Measurements from ENCODE around the gene TTBK1. TPM values are rescaled to one million over a fixed set of nuclear protein-coding genes. Genes with fewer than 3 reads are reported as not detected.

Gene TTBK1
- total and polyA plus RNA-seq, 2 donors from 2014 or later: 0.26 to 0.31 TPM

- H3K9me3 ChIP-seq (ENCODE audit: control insufficient read depth in 2 of 3, insufficient read depth in 1 of 3, low read length in 3 of 3): no peaks in the 10 kb centered on the region
- no peaks in the 10 kb centered on the region for H3K4me1 ChIP-seq (ENCODE audit: control insufficient read depth in 2 of 3, insufficient read depth in 2 of 3, low read depth in 1 of 3, low read length in 3 of 3)
- no peak for TF ChIP-seq CTCF (IDR thresholded peaks at IDR 0.05; ENCODE audit: borderline replicate concordance, extremely low read depth, insufficient read depth)
- no peak overlapping the region for H3K9ac ChIP-seq (ENCODE audit: low read length in 3 of 3)
- H3K27ac ChIP-seq (ENCODE audit: low read depth in 2 of 2, low read length in 2 of 2): no peak overlapping the region
- H3K36me3 ChIP-seq (ENCODE audit: control insufficient read depth in 2 of 3, insufficient read depth in 3 of 3, low read length in 3 of 3): peaks cover 0 to 12% (median 9%) of the 10 kb centered on the region in 3 donors
- H3K4me3 ChIP-seq (ENCODE audit: low read length in 3 of 3): no peak overlapping the region
- intact Hi-C loops (cut with DNase I): no loop called here
- FAIRE-seq (no peak), DNase-seq (peak in 1 of 5 donors; percentile 28)
- H3K27me3 ChIP-seq (ENCODE audit: control insufficient read depth, insufficient read depth, low read length): no peaks in the 10 kb centered on the region
These were observed 40.1 kb upstream of the TTBK1 start for GRCh38 chr6:43203029-43203717.

GRCh38 chr6:43203718-43204095, 39.6 kb upstream of the TTBK1 start:
- no peaks in the 10 kb centered on the region for H3K9me3 ChIP-seq (ENCODE audit: control insufficient read depth in 2 of 3, insufficient read depth in 1 of 3, low read length in 3 of 3)
- DNase-seq (peak in 1 of 5 donors; percentile 19), FAIRE-seq (no peak)
- H3K4me3 ChIP-seq (ENCODE audit: low read length in 3 of 3): no peak overlapping the region
- no peak overlapping the region for H3K9ac ChIP-seq (ENCODE audit: low read length in 3 of 3)
- intact Hi-C loops (cut with DNase I): no loop called here
- no peaks in the 10 kb centered on the region for H3K4me1 ChIP-seq (ENCODE audit: control insufficient read depth in 2 of 3, insufficient read depth in 2 of 3, low read depth in 1 of 3, low read length in 3 of 3)
- no peaks in the 10 kb centered on the region for H3K27me3 ChIP-seq (ENCODE audit: control insufficient read depth, insufficient read depth, low read length)
- TF ChIP-seq CTCF (IDR thresholded peaks at IDR 0.05; ENCODE audit: borderline replicate concordance, extremely low read depth, insufficient read depth): no peak
- peaks cover 0 to 12% (median 7%) of the 10 kb centered on the region in 3 donors for H3K36me3 ChIP-seq (ENCODE audit: control insufficient read depth in 2 of 3, insufficient read depth in 3 of 3, low read length in 3 of 3)
- no peak overlapping the region for H3K27ac ChIP-seq (ENCODE audit: low read depth in 2 of 2, low read length in 2 of 2)

GRCh38 chr6:43204271-43205105, 38.8 kb upstream of the TTBK1 start:
- no peak overlapping the region for H3K9ac ChIP-seq (ENCODE audit: low read length in 3 of 3)
- FAIRE-seq (no peak), DNase-seq (peak in 1 of 5 donors; percentile 16)
- H3K4me3 ChIP-seq (ENCODE audit: low read length in 3 of 3): no peak overlapping the region
- H3K9me3 ChIP-seq (ENCODE audit: control insufficient read depth in 2 of 3, insufficient read depth in 1 of 3, low read length in 3 of 3): no peaks in the 10 kb centered on the region
- no peak for TF ChIP-seq CTCF (IDR thresholded peaks at IDR 0.05; ENCODE audit: borderline replicate concordance, extremely low read depth, insufficient read depth)
- no peaks in the 10 kb centered on the region for H3K4me1 ChIP-seq (ENCODE audit: control insufficient read depth in 2 of 3, insufficient read depth in 2 of 3, low read depth in 1 of 3, low read length in 3 of 3)
- peaks cover 0 to 11% (median 7%) of the 10 kb centered on the region in 3 donors for H3K36me3 ChIP-seq (ENCODE audit: control insufficient read depth in 2 of 3, insufficient read depth in 3 of 3, low read length in 3 of 3)
- intact Hi-C loops (cut with DNase I): no loop called here
- no peak overlapping the region for H3K27ac ChIP-seq (ENCODE audit: low read depth in 2 of 2, low read length in 2 of 2)
- no peaks in the 10 kb centered on the region for H3K27me3 ChIP-seq (ENCODE audit: control insufficient read depth, insufficient read depth, low read length)

Data from kidney (tissue), 14 donors.